ENCODE data around the gene LIF. TPM values are rescaled to one million over a fixed set of nuclear protein-coding genes. Genes with fewer than 3 reads are reported as not detected.

The LIF gene
- polyA plus RNA-seq, 1 donor (not counting 4 experiments of a cell fraction or from before 2014, with no cell fraction given) = 3.1 TPM

DNA sequence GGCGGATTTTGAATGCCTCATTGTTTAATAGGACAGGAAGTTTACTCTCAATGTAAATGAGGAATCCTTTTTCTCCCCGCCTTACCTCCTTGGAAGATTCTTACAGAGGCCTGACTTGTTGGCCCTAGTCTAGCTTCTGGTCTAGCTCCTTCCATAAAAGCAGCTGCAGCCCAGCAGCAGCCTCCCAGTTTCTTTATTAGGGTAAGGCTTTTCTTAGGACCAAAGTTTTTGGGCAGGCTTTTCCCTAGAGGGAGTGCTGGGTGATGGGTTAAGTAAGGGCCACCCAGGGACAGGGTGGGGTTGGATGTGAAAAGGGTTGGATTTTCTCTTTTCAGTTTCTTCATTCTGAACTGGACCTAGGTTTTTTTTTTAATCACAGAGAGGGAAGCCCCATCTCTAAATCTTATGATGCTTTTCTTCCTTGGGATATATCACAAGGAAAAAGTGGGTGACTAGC lies 49.7 kb downstream of the LIF start:
- H3K4me1 ChIP-seq (ENCODE audit: control insufficient read depth, extremely low read depth, insufficient read depth, low read length) = peaks cover 36% of the 10 kb centered on the region
- DNase-seq (ENCODE audit: low read depth, low spot score) (no peak), FAIRE-seq (no peak)
- H3K9ac ChIP-seq (ENCODE audit: control insufficient read depth, extremely low read depth, insufficient read depth, low read length) = peak overlapping the region; percentile 82
- H3K27me3 ChIP-seq (ENCODE audit: control insufficient read depth, extremely low read depth, insufficient read depth, low read length) = no peaks in the 10 kb centered on the region
- H3K27ac ChIP-seq (ENCODE audit: control insufficient read depth, insufficient read depth, low read length) = peak overlapping the region; percentile 99
- dilution Hi-C loops (cut with MboI; ENCODE audit: extremely low pct_ligation_motif_present, low sequenced_read_pairs) = no loop called here
- H3K9me3 ChIP-seq (ENCODE audit: control insufficient read depth, low read depth, low read length) = peaks cover under 1% of the 10 kb centered on the region
- H3K9me1 ChIP-seq (ENCODE audit: control insufficient read depth, extremely low read depth, insufficient read depth, low read length) = no peaks in the 10 kb centered on the region
- no peak overlapping the region for H2AFZ ChIP-seq (ENCODE audit: control insufficient read depth, low read length)
- peak overlapping the region; percentile 89 for H3K4me2 ChIP-seq (ENCODE audit: control insufficient read depth, extremely low read depth, insufficient read depth, low read depth, low read length)
- peak overlapping the region in 1 of 3 experiments; percentile 44 for H3K4me3 ChIP-seq (ENCODE audit: control insufficient read depth in 2 of 3, extremely low read depth in 1 of 3, insufficient read depth in 2 of 3, low read depth in 1 of 3, low read length in 3 of 3)
- H3K36me3 ChIP-seq (ENCODE audit: control insufficient read depth in 2 of 2, extremely low read depth in 1 of 2, insufficient read depth in 2 of 2, low read length in 2 of 2) = no peaks in the 10 kb centered on the region
- no peaks in the 10 kb centered on the region for H3K79me2 ChIP-seq (ENCODE audit: control insufficient read depth, insufficient read depth, low read length)
- TF ChIP-seq EZH2 (IDR thresholded peaks at IDR 0.05; ENCODE audit: low read length) = no peak
- TF ChIP-seq, protein P1, sequence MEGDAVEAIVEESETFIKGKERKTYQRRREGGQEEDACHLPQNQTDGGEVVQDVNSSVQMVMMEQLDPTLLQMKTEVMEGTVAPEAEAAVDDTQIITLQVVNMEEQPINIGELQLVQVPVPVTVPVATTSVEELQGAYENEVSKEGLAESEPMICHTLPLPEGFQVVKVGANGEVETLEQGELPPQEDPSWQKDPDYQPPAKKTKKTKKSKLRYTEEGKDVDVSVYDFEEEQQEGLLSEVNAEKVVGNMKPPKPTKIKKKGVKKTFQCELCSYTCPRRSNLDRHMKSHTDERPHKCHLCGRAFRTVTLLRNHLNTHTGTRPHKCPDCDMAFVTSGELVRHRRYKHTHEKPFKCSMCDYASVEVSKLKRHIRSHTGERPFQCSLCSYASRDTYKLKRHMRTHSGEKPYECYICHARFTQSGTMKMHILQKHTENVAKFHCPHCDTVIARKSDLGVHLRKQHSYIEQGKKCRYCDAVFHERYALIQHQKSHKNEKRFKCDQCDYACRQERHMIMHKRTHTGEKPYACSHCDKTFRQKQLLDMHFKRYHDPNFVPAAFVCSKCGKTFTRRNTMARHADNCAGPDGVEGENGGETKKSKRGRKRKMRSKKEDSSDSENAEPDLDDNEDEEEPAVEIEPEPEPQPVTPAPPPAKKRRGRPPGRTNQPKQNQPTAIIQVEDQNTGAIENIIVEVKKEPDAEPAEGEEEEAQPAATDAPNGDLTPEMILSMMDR (optimal IDR thresholded peaks at IDR 0.05 in 1 of 3, IDR thresholded peaks at IDR 0.05 in 1 of 3, conservative IDR thresholded peaks at IDR 0.05 in 1 of 3; ENCODE audit: extremely low read depth in 1 of 3, insufficient read depth in 2 of 3, low read length in 3 of 3) = no peak
- H4K20me1 ChIP-seq (ENCODE audit: control insufficient read depth, extremely low read depth, insufficient read depth, low read length) = no peaks in the 10 kb centered on the region

DNA sequence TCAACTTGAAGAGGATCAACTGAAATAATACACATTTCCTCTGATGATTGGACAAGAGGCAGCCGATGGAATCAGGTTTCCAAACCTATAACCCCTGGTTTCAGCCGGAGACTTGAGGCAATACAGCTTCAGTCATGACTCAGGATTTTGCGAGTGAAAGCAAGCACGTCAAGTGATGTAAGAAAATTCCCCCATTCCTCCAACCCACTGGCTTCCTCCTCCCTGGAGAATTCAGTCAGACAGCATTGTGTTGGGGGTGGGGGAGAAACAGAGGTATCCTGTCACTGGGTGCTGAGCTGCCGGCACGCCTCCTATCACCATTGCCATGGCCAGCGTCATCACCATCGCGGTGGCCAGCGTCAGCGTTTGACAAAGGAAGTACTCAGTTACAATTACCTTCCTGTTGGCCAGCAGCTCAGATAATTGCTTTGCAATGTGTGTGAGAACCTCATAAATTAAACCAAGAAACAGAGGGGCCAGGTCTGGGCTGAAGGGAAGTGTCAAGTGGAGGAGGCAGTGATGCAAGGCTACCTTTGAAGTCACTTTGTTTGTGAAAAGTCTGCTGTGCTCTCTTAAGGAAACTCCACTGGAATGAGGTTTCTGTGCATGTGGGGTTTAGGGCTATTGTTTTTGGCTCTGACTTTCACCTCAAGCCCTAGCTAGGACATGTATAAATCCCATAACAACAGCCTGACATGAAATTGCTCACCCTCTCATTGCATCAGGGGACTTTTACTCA lies 50.2 kb downstream of the LIF start:
- Histone ChIP-seq H3K4me1 (ENCODE audit: control insufficient read depth, extremely low read depth, insufficient read depth, low read length) (peaks cover 36% of the 10 kb centered on the region), H2AFZ (ENCODE audit: control insufficient read depth, low read length) (peak overlapping the region; percentile 4), H4K20me1 (ENCODE audit: control insufficient read depth, extremely low read depth, insufficient read depth, low read length) (no peaks in the 10 kb centered on the region), H3K4me3 (ENCODE audit: control insufficient read depth in 2 of 3, extremely low read depth in 1 of 3, insufficient read depth in 2 of 3, low read depth in 1 of 3, low read length in 3 of 3) (peak overlapping the region in 2 of 3 experiments; percentile 16 to 59), H3K9me3 (ENCODE audit: control insufficient read depth, low read depth, low read length) (no peaks in the 10 kb centered on the region), H3K9ac (ENCODE audit: control insufficient read depth, extremely low read depth, insufficient read depth, low read length) (peak overlapping the region; percentile 82), H3K9me1 (ENCODE audit: control insufficient read depth, extremely low read depth, insufficient read depth, low read length) (no peaks in the 10 kb centered on the region), H3K36me3 (ENCODE audit: control insufficient read depth in 2 of 2, extremely low read depth in 1 of 2, insufficient read depth in 2 of 2, low read length in 2 of 2) (no peaks in the 10 kb centered on the region), H3K27ac (ENCODE audit: control insufficient read depth, insufficient read depth, low read length) (peak overlapping the region; percentile 99), H3K79me2 (ENCODE audit: control insufficient read depth, insufficient read depth, low read length) (no peaks in the 10 kb centered on the region), H3K4me2 (ENCODE audit: control insufficient read depth, extremely low read depth, insufficient read depth, low read depth, low read length) (peak overlapping the region; percentile 89), H3K27me3 (ENCODE audit: control insufficient read depth, extremely low read depth, insufficient read depth, low read length) (no peaks in the 10 kb centered on the region)
- no peak for TF ChIP-seq EZH2 (IDR thresholded peaks at IDR 0.05; ENCODE audit: low read length)
- TF ChIP-seq, protein P1 (optimal IDR thresholded peaks at IDR 0.05 in 1 of 3, IDR thresholded peaks at IDR 0.05 in 1 of 3, conservative IDR thresholded peaks at IDR 0.05 in 1 of 3; ENCODE audit: extremely low read depth in 1 of 3, insufficient read depth in 2 of 3, low read length in 3 of 3) = no peak
- peak; percentile 94 for DNase-seq (ENCODE audit: low read depth, low spot score)
- dilution Hi-C loops (cut with MboI; ENCODE audit: extremely low pct_ligation_motif_present, low sequenced_read_pairs) = no loop called here
- peak; percentile 95 for FAIRE-seq
